GM21515 (cell line): ENCODE results near the gene GLIPR2.
A peak's percentile ranks its signal among the peaks of the same experiment; 100 is the strongest.
"Not testable (repeated sequence)": the region's sequence is repeated elsewhere in the genome, so short reads cannot be mapped to it uniquely, and the experiment has no call there.

Source experiments
- ATAC-seq: cut with Tn5 transposase; IDR thresholded peaks from one replicate; pipeline ENCODE4 v1.9.1; 2021; ENCODE audit not compliant: unreplicated experiment

GLIPR2 gene

GRCh38 chr9:36121971-36122370 lies 14.6 kb upstream of the GLIPR2 start:
- ATAC-seq, result no peak

GRCh38 chr9:36123515-36123914 lies 13.0 kb upstream of the GLIPR2 start:
- ATAC-seq, result no peak

- no peak for ATAC-seq
Measured at GRCh38 chr9:36125062-36125855, 11.3 kb upstream of the GLIPR2 start.

GRCh38 chr9:36126016-36126730 lies 10.4 kb upstream of the GLIPR2 start:
- ATAC-seq, result no peak

GRCh38 chr9:36127652-36128244 lies 8.8 kb upstream of the GLIPR2 start:
- ATAC-seq, result no peak

GRCh38 chr9:36128349-36128748 lies 8.2 kb upstream of the GLIPR2 start:
- no peak for ATAC-seq

GRCh38 chr9:36129139-36129538 lies 7.4 kb upstream of the GLIPR2 start:
- ATAC-seq, result no peak

GRCh38 chr9:36131666-36132065 lies 4.9 kb upstream of the GLIPR2 start:
- ATAC-seq, result not testable (repeated sequence)

GRCh38 chr9:36132086-36132485 lies 4.4 kb upstream of the GLIPR2 start:
- no peak for ATAC-seq

- ATAC-seq, result no peak
Measured at GRCh38 chr9:36134761-36135505, 1.6 kb upstream of the GLIPR2 start.

GRCh38 chr9:36135741-36136271 lies 727 bp upstream of the GLIPR2 start:
- no peak for ATAC-seq

- ATAC-seq, result peak; percentile 46
Measured at GRCh38 chr9:36136894-36137391, 410 bp downstream of the GLIPR2 start.

GRCh38 chr9:36137392-36138004 lies 965 bp downstream of the GLIPR2 start:
- no peak for ATAC-seq

GRCh38 chr9:36138496-36138895 lies 2.0 kb downstream of the GLIPR2 start:
- ATAC-seq, result no peak

- ATAC-seq, result no peak
Measured at GRCh38 chr9:36138901-36139300, 2.4 kb downstream of the GLIPR2 start.

GRCh38 chr9:36140086-36141084 lies 3.9 kb downstream of the GLIPR2 start:
- no peak for ATAC-seq

GRCh38 chr9:36141288-36141687 lies 4.8 kb downstream of the GLIPR2 start:
- no peak for ATAC-seq

- ATAC-seq, result no peak
Measured at GRCh38 chr9:36141761-36142160, 5.2 kb downstream of the GLIPR2 start.
